HAP-1 (cell line): ENCODE measurements around the gene SELENOW.
"Not testable (repeated sequence)": the region's sequence is repeated elsewhere in the genome, so short reads cannot be mapped to it uniquely, and the experiment has no call there.

Experiments
- DNase-seq, 2 experiments: peaks; one replicate each; pipeline ENCODE4 v3.0.0-alpha.2; 2016 to 2020; ENCODE audit warnings: low spot score in 2 of 2
- H3K27me3 ChIP-seq: fragments of 250-450 bp; sonication (Bioruptor Pico); 2 replicates; pipeline ENCODE4 v1.5.1; 2020; ENCODE audit warnings: low read depth, mild to moderate bottlenecking, moderate library complexity
- H3K36me3 ChIP-seq: fragments of 250-450 bp; sonication (Bioruptor Pico); replicated peaks from 2 replicates; pipeline ENCODE4 v1.5.1; 2020; ENCODE audit warnings: mild to moderate bottlenecking
- H3K4me1 ChIP-seq: fragments of 250-450 bp; sonication (Bioruptor Pico); 2 replicates; pipeline ENCODE4 v1.5.1; 2020; ENCODE audit warnings: mild to moderate bottlenecking
- H3K4me3 ChIP-seq: fragments of 250-450 bp; sonication (Bioruptor Pico); 2 replicates; pipeline ENCODE4 v1.5.1; 2020; ENCODE audit warnings: mild to moderate bottlenecking, moderate library complexity
- H3K9me3 ChIP-seq: fragments of 250-450 bp; sonication (Bioruptor Pico); 2 replicates; pipeline ENCODE4 v1.5.1; 2020; ENCODE audit warnings: mild to moderate bottlenecking, moderate library complexity
- in situ Hi-C: fragments of 300-500 bp; cut with MboI; formaldehyde crosslinking; loops from 3 replicates; pipeline ENCODE4 v1.14.3; 2020; ENCODE audit warnings: low sequenced_read_pairs, inconsistent platforms, mixed read lengths

Gene SELENOW

GRCh38 chr19:47803671-47804070 is 25.2 kb downstream of the SELENOW start:
- in situ Hi-C loops, DNase-seq, H3K27me3 ChIP-seq, H3K36me3 ChIP-seq, H3K4me1 ChIP-seq, H3K4me3 ChIP-seq, H3K9me3 ChIP-seq: not testable (repeated sequence)

- H3K4me1 ChIP-seq, in situ Hi-C loops: not testable (repeated sequence)
Observed at GRCh38 chr19:47804451-47804850, 25.9 kb downstream of the SELENOW start, which contains the start of gene TPRX1. TPRX1 (minus strand) TSS chr19:47804551; CDS start chr19:47804539, 12 bp downstream.

DNA sequence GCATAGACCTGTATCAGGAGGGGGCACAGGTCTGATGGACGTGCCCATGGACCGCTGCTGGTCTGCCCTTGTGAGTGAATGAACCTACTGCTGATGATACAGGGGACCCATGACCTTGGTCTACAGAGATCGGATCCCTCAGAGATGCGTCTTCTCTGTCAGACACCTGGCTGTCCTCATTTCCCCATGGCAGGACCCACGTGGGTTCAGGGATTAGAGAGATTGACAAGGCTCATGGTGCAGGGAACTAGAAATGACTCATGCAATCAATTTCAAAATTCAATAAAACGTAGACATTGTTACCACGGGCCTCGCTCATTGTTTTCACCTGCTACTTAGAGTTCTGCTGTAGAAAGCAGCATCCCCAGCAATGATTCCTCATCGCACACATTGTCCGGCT is 26.8 kb downstream of the SELENOW start:
- H3K27me3 ChIP-seq, result no peaks in the 10 kb centered on the region
- in situ Hi-C loops, result no loop called here
- H3K4me1 ChIP-seq, result no peaks in the 10 kb centered on the region
- DNase-seq, result no peak
- H3K36me3 ChIP-seq, result no peaks in the 10 kb centered on the region
- H3K9me3 ChIP-seq, result no peaks in the 10 kb centered on the region
- no peak overlapping the region for H3K4me3 ChIP-seq

More at GRCh38 chr19:47804451-47804850, 25.9 kb downstream of the SELENOW start, which contains the start of gene TPRX1:
- H3K4me3 ChIP-seq, H3K27me3 ChIP-seq, H3K9me3 ChIP-seq, DNase-seq, H3K36me3 ChIP-seq: not testable (repeated sequence)

GRCh38 chr19:47806435-47806834 is 27.9 kb downstream of the SELENOW start:
- Histone ChIP-seq H3K9me3 (no peaks in the 10 kb centered on the region), H3K4me1 (no peaks in the 10 kb centered on the region), H3K4me3 (no peak overlapping the region), H3K36me3 (no peaks in the 10 kb centered on the region), H3K27me3 (no peaks in the 10 kb centered on the region)
- in situ Hi-C loops, result no loop called here
- no peak for DNase-seq

GRCh38 chr19:47813304-47813994 is 34.9 kb downstream of the SELENOW start:
- H3K27me3 ChIP-seq, result no peaks in the 10 kb centered on the region
- peak; percentile 74 to 97 for DNase-seq
- H3K9me3 ChIP-seq, result no peaks in the 10 kb centered on the region
- H3K4me3 ChIP-seq, result no peak overlapping the region
- H3K4me1 ChIP-seq, result 0 out of 2 replicates have a peak, but pooled peaks cover 3% of the 10 kb centered on the region
- in situ Hi-C loops, result no loop called here
- H3K36me3 ChIP-seq, result no peaks in the 10 kb centered on the region

DNA sequence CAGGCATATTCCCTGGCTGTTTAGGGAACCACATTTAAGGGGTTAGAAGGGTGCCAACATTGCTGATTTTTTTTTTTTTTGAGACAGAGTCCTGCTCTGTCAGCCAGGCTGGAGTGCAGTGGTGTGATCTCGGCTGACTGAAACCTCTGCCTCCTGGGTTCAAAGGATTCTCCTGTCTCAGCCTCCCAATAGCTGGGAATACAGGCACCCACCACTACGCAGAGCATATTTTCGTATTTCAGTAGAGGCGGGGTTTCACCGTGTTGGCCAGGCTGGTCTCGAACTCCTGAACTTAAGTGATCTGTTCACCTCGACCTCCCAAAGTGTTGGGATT is 35.5 kb downstream of the SELENOW start:
- in situ Hi-C loops, result no loop called here
- no peak for DNase-seq
- H3K36me3 ChIP-seq, result no peaks in the 10 kb centered on the region
- no peaks in the 10 kb centered on the region for H3K9me3 ChIP-seq
- no peak overlapping the region for H3K4me3 ChIP-seq
- 0 out of 2 replicates have a peak, but pooled peaks cover 3% of the 10 kb centered on the region for H3K4me1 ChIP-seq
- H3K27me3 ChIP-seq, result no peaks in the 10 kb centered on the region

DNA sequence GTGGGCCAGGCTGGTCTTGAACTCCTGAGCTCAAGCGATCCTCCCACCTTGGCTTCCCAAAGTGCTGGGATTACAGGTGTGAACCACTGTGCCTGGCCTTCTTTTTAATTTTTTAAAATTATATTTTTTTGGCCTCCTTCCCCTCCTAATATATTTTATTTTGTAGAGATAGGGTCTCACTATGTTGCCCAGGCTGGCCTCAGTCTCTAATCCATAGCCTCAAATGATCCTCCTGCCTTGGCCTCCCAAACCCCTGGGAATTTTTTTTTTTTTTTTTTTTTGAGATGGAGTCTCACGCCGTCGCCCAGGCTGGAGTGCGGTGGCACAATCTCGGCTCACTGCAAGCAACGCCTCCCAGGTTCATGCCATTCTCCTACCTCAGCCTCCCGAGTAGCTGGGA is 37.8 kb downstream of the SELENOW start:
- H3K9me3 ChIP-seq, H3K4me3 ChIP-seq, H3K36me3 ChIP-seq, DNase-seq, H3K27me3 ChIP-seq, in situ Hi-C loops: not testable (repeated sequence)
- H3K4me1 ChIP-seq, result peaks cover 10% of the 10 kb centered on the region

DNA sequence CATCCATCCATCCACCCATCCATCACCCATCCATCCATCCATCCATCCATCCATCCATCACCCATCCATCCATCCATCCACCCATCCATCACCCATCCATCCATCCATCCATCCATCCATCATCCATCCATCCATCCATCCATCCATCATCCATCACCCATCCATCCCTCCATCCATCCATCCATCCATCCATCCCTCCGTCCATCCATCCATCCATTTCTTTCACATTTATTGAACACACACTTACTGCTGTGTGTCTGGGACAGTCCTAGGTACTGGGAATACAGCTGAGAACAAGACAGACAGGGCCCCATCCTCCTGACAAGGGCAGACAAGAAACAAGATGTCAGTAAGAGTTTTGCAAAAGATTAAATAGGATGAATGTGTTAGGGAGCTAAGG is 39.7 kb downstream of the SELENOW start:
- H3K4me3 ChIP-seq, DNase-seq, H3K27me3 ChIP-seq, H3K36me3 ChIP-seq, in situ Hi-C loops, H3K9me3 ChIP-seq: not testable (repeated sequence)
- H3K4me1 ChIP-seq, result peaks cover 10% of the 10 kb centered on the region

DNA sequence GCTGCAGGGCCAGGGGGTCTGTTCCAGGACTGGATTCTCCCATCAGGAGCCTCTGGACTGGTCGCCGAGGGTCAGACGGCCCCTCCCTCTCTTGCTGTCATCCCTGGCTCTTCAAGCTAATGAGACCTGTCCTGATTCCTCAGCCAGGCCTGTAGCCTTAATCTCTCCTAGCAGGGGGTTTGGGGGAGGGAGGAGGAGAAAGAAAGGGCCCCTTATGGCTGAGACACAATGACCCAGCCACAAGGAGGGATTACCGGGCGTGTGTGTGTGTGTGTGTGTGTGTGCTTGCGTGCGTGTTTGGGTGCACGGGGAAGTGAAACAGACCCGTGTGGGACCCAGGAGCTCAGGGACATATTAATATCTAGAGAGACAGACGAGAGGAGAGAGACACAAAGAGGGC is 41.4 kb downstream of the SELENOW start:
- H3K4me1 ChIP-seq, result peaks cover 7% of the 10 kb centered on the region
- in situ Hi-C loops, result no loop called here
- H3K4me3 ChIP-seq, result no peak overlapping the region
- H3K36me3 ChIP-seq, result no peaks in the 10 kb centered on the region
- no peaks in the 10 kb centered on the region for H3K9me3 ChIP-seq
- no peaks in the 10 kb centered on the region for H3K27me3 ChIP-seq
- DNase-seq, result peak; percentile 36 to 66

DNA sequence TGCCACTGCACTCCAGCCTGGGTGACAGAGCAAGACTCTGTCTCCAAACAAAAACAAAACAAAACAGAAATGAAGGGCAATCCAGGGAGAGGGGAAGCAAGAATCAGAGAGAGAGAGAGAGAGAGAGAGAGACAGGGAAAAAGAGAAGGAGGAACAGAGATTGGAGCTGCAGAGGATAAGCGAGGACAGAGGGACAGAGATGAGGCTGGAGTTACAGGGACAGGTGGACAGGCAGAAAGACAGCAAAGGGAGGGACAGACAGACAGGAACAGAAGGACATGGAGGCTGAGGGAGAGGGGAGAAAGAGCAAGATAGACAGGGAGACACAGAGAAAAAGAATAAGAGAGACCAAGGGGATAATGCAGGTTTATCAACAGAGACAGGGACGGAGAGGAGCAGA is 41.9 kb downstream of the SELENOW start:
- Histone ChIP-seq H3K4me3 (no peak overlapping the region), H3K36me3 (no peaks in the 10 kb centered on the region), H3K9me3 (no peaks in the 10 kb centered on the region), H3K4me1 (peaks cover 7% of the 10 kb centered on the region), H3K27me3 (no peaks in the 10 kb centered on the region)
- DNase-seq, result no peak
- in situ Hi-C loops, result no loop called here

- Histone ChIP-seq H3K36me3 (no peaks in the 10 kb centered on the region), H3K4me3 (no peak within 1 kb of the TSS), H3K27me3 (no peaks in the 10 kb centered on the region), H3K4me1 (peaks cover 7% of the 10 kb centered on the region), H3K9me3 (no peaks in the 10 kb centered on the region)
- in situ Hi-C loops, result no loop called here
- no peak for DNase-seq
Observed at GRCh38 chr19:47821460-47822020, 43.0 kb downstream of the SELENOW start, which contains the start of gene CRX. CRX (plus strand) TSS chr19:47821937; CDS start chr19:47834444, 12,507 bp downstream.

DNA sequence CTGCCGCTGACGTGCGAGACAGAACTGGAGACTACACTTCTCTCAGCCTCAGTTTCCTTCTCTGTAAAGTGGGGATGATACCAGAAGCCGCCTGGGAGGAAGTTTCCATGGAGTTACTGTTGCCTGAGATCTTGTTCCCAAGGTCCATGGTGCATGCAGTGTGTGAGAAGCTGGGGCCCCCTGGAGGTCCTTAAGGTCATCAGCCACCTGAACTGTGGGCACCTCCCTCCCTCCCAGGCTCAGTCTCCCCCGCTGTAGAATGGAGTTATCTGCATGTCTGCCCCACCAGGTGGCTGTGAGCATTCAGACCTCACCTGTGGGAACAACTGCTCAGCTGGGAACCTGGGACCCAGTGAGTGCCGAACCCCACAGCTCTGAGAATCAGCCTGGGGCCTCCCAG is 45.9 kb downstream of the SELENOW start:
- no peaks in the 10 kb centered on the region for H3K9me3 ChIP-seq
- no peaks in the 10 kb centered on the region for H3K36me3 ChIP-seq
- no peak overlapping the region for H3K4me3 ChIP-seq
- in situ Hi-C loops, result no loop called here
- peaks cover 7% of the 10 kb centered on the region for H3K4me1 ChIP-seq
- no peak for DNase-seq
- no peaks in the 10 kb centered on the region for H3K27me3 ChIP-seq

DNA sequence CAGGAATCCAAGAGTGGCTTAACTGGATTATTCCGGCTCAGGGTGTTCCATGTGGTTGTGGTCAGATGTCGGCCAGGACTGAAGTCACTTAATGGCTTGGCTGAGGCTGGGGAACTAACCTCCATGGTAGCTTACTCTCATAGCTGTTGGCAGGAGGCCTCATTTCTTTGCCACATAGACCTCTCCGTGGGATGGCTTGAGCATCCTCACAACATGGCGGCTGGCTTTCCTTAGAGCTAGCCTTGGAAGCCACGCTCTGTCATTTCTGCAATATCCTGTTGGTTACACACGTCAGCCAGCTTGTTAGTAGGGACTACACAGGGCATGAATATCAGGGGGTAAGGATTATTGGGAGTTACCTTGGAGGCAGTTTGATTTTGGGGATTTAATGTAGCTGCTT is 48.3 kb downstream of the SELENOW start:
- H3K4me3 ChIP-seq, result no peak overlapping the region
- no peaks in the 10 kb centered on the region for H3K9me3 ChIP-seq
- no peaks in the 10 kb centered on the region for H3K27me3 ChIP-seq
- no peak for DNase-seq
- no peaks in the 10 kb centered on the region for H3K36me3 ChIP-seq
- in situ Hi-C loops, result no loop called here
- H3K4me1 ChIP-seq, result no peaks in the 10 kb centered on the region

- Histone ChIP-seq H3K9me3 (no peaks in the 10 kb centered on the region), H3K36me3 (no peaks in the 10 kb centered on the region), H3K4me1 (no peaks in the 10 kb centered on the region), H3K27me3 (no peaks in the 10 kb centered on the region), H3K4me3 (no peak overlapping the region)
- in situ Hi-C loops, result no loop called here
- DNase-seq, result no peak
Observed at GRCh38 chr19:47832723-47833122, 54.2 kb downstream of the SELENOW start.
